Lower leg skin (tissue), 4 donors: ENCODE results near the gene RMC1. TPM values are rescaled to one million over a fixed set of nuclear protein-coding genes. Genes with fewer than 3 reads are reported as not detected.
A peak's percentile ranks its signal among the peaks of the same experiment; 100 is the strongest.

Source experiments
- DNase-seq, 2 donors: peaks; one replicate each; pipeline ENCODE4 v3.0.0-alpha.2; 2019; ENCODE audit warnings: low spot score in 2 of 2
- H3K4me3 ChIP-seq: fragments of 200-600 bp; sonication (generic); 2 replicates; pipeline ENCODE4 v1.5.1; 2017; ENCODE audit warnings: mild to moderate bottlenecking, low read depth; ENCODE audit not compliant: poor library complexity, severe bottlenecking
- POLR2A ChIP-seq, 2 donors: fragments of 450-650 bp; IDR thresholded peaks; one replicate each; pipeline ENCODE4 v1.6.1; 2016 to 2017; ENCODE audit warnings: antibody characterized with exemption in 2 of 2, mild to moderate bottlenecking in 1 of 2, moderate library complexity in 1 of 2
- WGBS, 2 donors: methylation state at CpG; one replicate each; pipeline ENCODE4 v1.1.5; 2018; 5-methylcytosine and 5-hydroxymethylcytosine counted together
- intact Hi-C: fragments of 100-400 bp; cut with DNase I; formaldehyde crosslinking; loops from one replicate; pipeline ENCODE4 v1.15.0; 2023; ENCODE audit warnings: low total_unique reads
- total RNA-seq, 4 donors: library from RNA; depleted of rRNA; stranded (reverse); fragments of >200 nt; gene quantifications; one replicate each; pipeline ENCODE4 v1.1.0, GENCODE V29; 2016
- TF ChIP-seq, protein P1 (sequence below), 3 donors: fragments of 450-650 bp; IDR thresholded peaks; one replicate each; pipeline ENCODE4 v1.5.1; 2016; ENCODE audit warnings: antibody characterized with exemption in 3 of 3, mild to moderate bottlenecking in 3 of 3, moderate library complexity in 2 of 3

Gene RMC1
- total RNA-seq: 10 to 100 TPM; 16.6 to 33.1 (median 25.4) TPM

DNA sequence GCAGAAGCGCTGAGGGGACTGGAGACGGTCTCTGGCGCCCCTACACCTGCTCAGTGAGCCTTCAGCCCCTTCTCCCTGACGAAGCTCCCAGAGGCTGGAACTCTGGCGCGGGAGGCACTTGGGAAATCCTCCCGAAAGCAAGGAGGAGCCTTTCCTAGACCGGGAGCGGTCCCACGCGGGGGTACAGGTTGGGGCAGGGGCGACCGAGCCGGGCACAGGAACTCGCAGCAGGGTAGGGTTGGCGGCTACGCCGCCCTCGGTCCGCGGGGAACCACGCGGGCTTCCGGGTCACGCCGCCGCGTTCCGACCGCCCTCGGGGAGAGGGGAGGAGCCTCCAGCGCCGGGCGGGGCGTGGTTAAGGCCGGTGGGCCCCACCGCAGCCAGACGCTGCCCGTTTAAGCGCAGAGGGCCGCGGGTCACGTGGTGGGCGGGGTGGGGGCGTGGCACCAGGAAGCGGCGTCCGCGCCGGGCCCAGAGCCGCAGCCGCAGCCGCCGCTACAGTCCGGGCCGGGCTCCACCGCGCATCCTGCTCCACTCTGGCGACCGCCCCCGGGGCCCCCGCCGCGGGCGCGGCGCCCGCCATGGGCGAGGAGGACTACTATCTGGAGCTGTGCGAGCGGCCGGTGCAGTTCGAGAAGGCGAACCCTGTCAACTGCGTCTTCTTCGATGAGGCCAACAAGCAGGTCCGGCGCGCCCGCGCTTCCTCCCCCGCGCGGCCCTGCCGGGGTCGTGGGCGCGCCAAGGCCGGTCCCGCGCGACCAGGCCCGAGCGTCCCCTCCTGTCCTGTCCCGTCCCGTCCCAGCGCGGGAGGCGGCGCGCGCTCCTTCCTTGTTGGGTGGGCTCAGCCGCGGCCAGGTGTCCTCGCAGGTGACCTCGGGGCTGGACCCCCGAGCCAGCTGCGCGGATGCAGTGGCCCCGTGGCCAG, at the start of gene RMC1:
Gene RMC1, plus strand, starts transcription at position 474 of the 925 bp plus-strand sequence. Its CDS starts 108 bp downstream, at position 582.
- intact Hi-C loops: no loop called here
- 0 to 1% methylated on average over 14 to 56 of the region's 110 CpGs for WGBS, 2 donors
- TF ChIP-seq, protein P1, sequence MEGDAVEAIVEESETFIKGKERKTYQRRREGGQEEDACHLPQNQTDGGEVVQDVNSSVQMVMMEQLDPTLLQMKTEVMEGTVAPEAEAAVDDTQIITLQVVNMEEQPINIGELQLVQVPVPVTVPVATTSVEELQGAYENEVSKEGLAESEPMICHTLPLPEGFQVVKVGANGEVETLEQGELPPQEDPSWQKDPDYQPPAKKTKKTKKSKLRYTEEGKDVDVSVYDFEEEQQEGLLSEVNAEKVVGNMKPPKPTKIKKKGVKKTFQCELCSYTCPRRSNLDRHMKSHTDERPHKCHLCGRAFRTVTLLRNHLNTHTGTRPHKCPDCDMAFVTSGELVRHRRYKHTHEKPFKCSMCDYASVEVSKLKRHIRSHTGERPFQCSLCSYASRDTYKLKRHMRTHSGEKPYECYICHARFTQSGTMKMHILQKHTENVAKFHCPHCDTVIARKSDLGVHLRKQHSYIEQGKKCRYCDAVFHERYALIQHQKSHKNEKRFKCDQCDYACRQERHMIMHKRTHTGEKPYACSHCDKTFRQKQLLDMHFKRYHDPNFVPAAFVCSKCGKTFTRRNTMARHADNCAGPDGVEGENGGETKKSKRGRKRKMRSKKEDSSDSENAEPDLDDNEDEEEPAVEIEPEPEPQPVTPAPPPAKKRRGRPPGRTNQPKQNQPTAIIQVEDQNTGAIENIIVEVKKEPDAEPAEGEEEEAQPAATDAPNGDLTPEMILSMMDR (IDR thresholded peaks at IDR 0.05): no peak
- TF ChIP-seq POLR2A (IDR thresholded peaks at IDR 0.05): peak in 1 of 2 donors; percentile 42
- H3K4me3 ChIP-seq: peak within 1 kb of the TSS; percentile 93
- DNase-seq: peak; percentile 92 to 99

DNA sequence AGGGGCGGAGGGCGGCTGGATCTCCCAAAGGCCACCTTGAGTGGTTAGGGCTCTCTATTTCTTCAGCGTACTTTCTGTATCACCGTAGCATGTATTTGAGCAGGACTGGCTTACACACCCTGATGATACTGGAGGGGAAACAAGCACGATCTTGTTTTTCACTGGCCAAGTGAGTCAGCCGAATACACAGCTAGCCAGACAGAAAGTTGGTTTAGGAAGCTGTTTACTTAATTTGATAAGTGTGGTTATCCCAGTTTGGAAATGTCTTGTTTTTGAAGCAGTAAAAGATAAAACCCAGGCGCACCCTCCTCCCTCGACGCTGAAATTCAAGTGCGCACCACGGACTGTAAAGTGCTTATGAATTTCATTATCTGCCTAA, 49.6 kb upstream of the RMC1 start:
- 0 to 1% methylated on average over 11 of the region's 11 CpGs for whole genome bisulfite sequencing, 2 donors
- intact Hi-C loops: no loop called here
- DNase-seq: no peak
- TF ChIP-seq, protein P1 (IDR thresholded peaks at IDR 0.05): no peak
- no peak for TF ChIP-seq POLR2A (IDR thresholded peaks at IDR 0.05)
- H3K4me3 ChIP-seq: peak overlapping the region; percentile 85

DNA sequence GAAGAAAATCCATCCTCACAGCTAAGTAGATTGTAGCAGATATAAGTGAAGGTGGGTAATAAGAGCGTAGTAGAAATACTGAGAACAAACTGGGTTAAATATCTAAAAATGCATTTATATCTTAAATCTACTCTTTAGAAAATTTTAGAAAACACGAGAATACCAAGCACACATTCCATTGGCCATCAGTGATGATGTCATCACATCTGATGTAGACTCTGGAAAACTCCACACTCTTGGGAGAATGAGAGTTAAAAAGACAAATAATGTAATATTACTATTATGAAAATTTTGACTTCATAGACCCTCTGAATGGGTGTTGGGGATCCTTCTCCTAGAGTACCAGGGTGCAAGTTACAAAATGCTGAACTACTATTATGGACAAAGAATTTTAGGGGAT, 46.5 kb upstream of the RMC1 start:
- 91 to 92% methylated on average over 2 of the region's 2 CpGs for WGBS, 2 donors
- intact Hi-C loops: no loop called here
- no peak for TF ChIP-seq POLR2A (IDR thresholded peaks at IDR 0.05)
- TF ChIP-seq, protein P1 (IDR thresholded peaks at IDR 0.05): no peak
- DNase-seq: no peak
- H3K4me3 ChIP-seq: no peak overlapping the region

DNA sequence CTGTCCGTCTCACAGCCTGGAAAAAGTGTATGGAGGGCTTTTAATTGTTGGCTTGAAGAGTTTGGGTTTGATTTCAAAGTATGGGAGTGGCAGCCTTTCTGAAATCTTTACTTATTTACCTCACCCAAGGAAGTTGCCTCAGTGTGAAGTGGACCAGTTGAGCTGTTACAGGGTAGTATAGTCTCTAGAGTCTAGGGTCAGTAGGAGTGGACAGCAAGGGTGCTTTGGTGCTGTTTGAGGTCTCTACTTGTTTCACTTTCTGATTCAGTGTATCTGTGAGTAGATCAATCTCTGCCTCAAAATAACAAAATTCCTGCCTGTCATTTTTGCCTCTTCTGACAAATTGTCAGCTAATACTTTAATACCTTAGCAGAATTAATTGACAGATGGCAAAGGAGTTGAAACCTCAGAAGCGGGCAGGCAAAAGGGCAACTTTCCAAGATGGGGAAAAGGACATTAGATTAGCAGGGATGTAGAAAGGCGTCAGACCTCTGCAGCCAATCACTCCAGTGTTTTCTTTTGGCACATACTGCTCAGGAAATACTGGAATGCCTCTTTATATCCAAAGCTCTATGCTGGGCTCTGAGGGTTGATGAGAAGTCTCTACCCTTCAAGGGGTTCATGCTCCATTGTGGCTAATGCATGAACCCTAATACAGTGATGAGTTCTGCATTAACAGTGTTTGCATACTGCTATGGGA, 44.3 kb upstream of the RMC1 start:
- no peak overlapping the region for H3K4me3 ChIP-seq
- intact Hi-C loops: no loop called here
- TF ChIP-seq POLR2A (IDR thresholded peaks at IDR 0.05): no peak
- no peak for DNase-seq
- WGBS, 2 donors: 79 to 81% methylated on average over 3 of the region's 3 CpGs

DNA sequence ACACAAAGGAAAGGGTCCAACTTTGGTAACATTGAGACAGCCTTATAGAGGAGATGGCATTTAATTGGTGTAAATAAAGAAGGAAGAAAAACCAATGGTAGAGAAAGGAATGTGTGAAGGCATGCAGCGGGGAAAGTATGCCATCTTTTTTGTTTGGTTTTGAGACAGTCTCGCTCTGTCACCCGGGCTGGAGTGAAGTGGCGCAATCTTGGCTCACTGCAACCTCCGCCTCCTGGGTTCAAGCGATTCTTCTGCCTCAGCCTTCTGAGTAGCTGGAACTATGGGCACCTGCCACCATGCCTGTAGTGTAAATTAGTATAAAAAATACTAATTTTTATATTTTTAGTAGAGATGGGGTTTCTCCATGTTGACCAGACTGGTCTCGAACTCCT, 43.8 kb upstream of the RMC1 start:
- DNase-seq: no peak
- intact Hi-C loops: no loop called here
- WGBS, 2 donors: 91 to 95% methylated on average over 7 of the region's 7 CpGs
- H3K4me3 ChIP-seq: no peak overlapping the region
- TF ChIP-seq POLR2A (IDR thresholded peaks at IDR 0.05): no peak
- TF ChIP-seq, protein P1 (IDR thresholded peaks at IDR 0.05): no peak
